Keratinocyte (primary cell): ENCODE results near the gene MEG3. TPM values are rescaled to one million over a fixed set of nuclear protein-coding genes. Genes with fewer than 3 reads are reported as not detected.

Source experiments
- DNase-seq: peaks from one replicate; pipeline ENCODE4 v3.0.0-alpha.2; 2011; ENCODE audit warnings: low read depth, missing footprints, low spot score
- FAIRE-seq: peaks from 2 replicates; lab custom pipeline; 2011; peaks lifted over from hg19 to GRCh38; lab: Jason Lieb, UNC
- H2AFZ ChIP-seq: 2 replicates; pipeline ENCODE4 v1.6.0; 2012; ENCODE audit warnings: low read length, control low read depth, inconsistent platforms; ENCODE audit not compliant: control insufficient read depth
- H3K27ac ChIP-seq: 2 replicates; pipeline ENCODE4 v1.5.1; 2011; ENCODE audit warnings: low read length; ENCODE audit not compliant: control insufficient read depth, insufficient read depth
- H3K27me3 ChIP-seq: 3 replicates; pipeline ENCODE4 v1.6.0; 2011; ENCODE audit warnings: low read length; ENCODE audit not compliant: control insufficient read depth, insufficient read depth; ENCODE audit errors: extremely low read depth
- H3K36me3 ChIP-seq, 2 experiments: 2 replicates in 1 of 2; 3 replicates in 1 of 2; pipeline ENCODE4 v1.5.1; 2011; ENCODE audit warnings: low read length in 2 of 2, mild to moderate bottlenecking in 1 of 2; ENCODE audit not compliant: control insufficient read depth in 2 of 2, insufficient read depth in 2 of 2; ENCODE audit errors: extremely low read depth in 1 of 2
- H3K4me1 ChIP-seq: 3 replicates; pipeline ENCODE4 v1.5.1; 2011; ENCODE audit warnings: low read length; ENCODE audit not compliant: control insufficient read depth, insufficient read depth; ENCODE audit errors: extremely low read depth
- H3K4me2 ChIP-seq: 3 replicates; pipeline ENCODE4 v1.6.0; 2011; ENCODE audit warnings: low read depth, low read length; ENCODE audit not compliant: control insufficient read depth, insufficient read depth; ENCODE audit errors: extremely low read depth
- H3K4me3 ChIP-seq, 3 experiments: fragments of 200-600 bp in 1 of 3; sonication (generic) in 1 of 3; 2 replicates in 2 of 3; 3 replicates in 1 of 3; pipeline ENCODE4 v1.5.1; 2011 to 2016; ENCODE audit warnings: low read length in 3 of 3, mild to moderate bottlenecking in 3 of 3, control low read depth in 2 of 3, inconsistent platforms in 1 of 3, low read depth in 1 of 3, mixed read lengths in 1 of 3, mixed run types in 1 of 3, moderate library complexity in 1 of 3; ENCODE audit not compliant: control insufficient read depth in 2 of 3, insufficient read depth in 2 of 3; ENCODE audit errors: extremely low read depth in 1 of 3
- H3K79me2 ChIP-seq: 2 replicates; pipeline ENCODE4 v1.6.0; 2012; ENCODE audit warnings: low read length; ENCODE audit not compliant: control insufficient read depth, insufficient read depth
- H3K9ac ChIP-seq: 3 replicates; pipeline ENCODE4 v1.6.0; 2011; ENCODE audit warnings: low read length; ENCODE audit not compliant: control insufficient read depth, insufficient read depth; ENCODE audit errors: extremely low read depth
- H3K9me1 ChIP-seq: 3 replicates; pipeline ENCODE4 v1.6.0; 2011; ENCODE audit warnings: low read length; ENCODE audit not compliant: control insufficient read depth, insufficient read depth; ENCODE audit errors: extremely low read depth
- H3K9me3 ChIP-seq: 2 replicates; pipeline ENCODE4 v1.5.1; 2012; ENCODE audit warnings: low read depth, low read length; ENCODE audit not compliant: control insufficient read depth
- H4K20me1 ChIP-seq: 3 replicates; pipeline ENCODE4 v1.6.0; 2011; ENCODE audit warnings: low read length; ENCODE audit not compliant: control insufficient read depth, insufficient read depth; ENCODE audit errors: extremely low read depth
- CTCF ChIP-seq, 3 experiments: IDR thresholded peaks in 1 of 3; conservative IDR thresholded peaks in 1 of 3; optimal IDR thresholded peaks in 1 of 3; 2 replicates in 2 of 3; 3 replicates in 1 of 3; pipeline versions ENCODE3 to v1.5.1; 2011; ENCODE audit warnings: low read length in 3 of 3, mild to moderate bottlenecking in 3 of 3, moderate library complexity in 2 of 3, control low read depth in 1 of 3, inconsistent platforms in 1 of 3; ENCODE audit not compliant: insufficient read depth in 2 of 3; ENCODE audit errors: extremely low read depth in 1 of 3
- EZH2 ChIP-seq: IDR thresholded peaks from one replicate; pipeline ENCODE4 v1.6.1; 2012; ENCODE audit warnings: inconsistent platforms, mild to moderate bottlenecking, low read length, moderate library complexity
- dilution Hi-C: fragments of 300-500 bp; cut with MboI; formaldehyde crosslinking; loops from one replicate; pipeline ENCODE4 v1.7.0; 2020; ENCODE audit warnings: low sequenced_read_pairs; ENCODE audit not compliant: extremely low pct_ligation_motif_present
- polyA plus RNA-seq, 5 experiments: library from polyadenylated mRNA; depleted of rRNA in 3 of 5; stranded (reverse) in 3 of 5; stranded (forward) in 1 of 5; unstranded in 1 of 5; fragments of >200 nt; gene quantifications; 1 replicate in 1 of 5; 2 replicates in 3 of 5; 3 replicates in 1 of 5; pipeline versions ENCODE4 v1.2.1 to v1.2.3, GENCODE V29; 2011 to 2012; ENCODE audit warnings: missing spikeins in 2 of 5, low read depth in 1 of 5, low replicate concordance in 1 of 5

Gene MEG3
- polyA plus RNA-seq, 1 donor (not counting 4 experiments of a cell fraction or from before 2014, with no cell fraction given), result 5.6 TPM

GRCh38 chr14:100857923-100858837 lies 32.3 kb downstream of the MEG3 start:
- dilution Hi-C loops, result no loop called here

GRCh38 chr14:100858838-100859220 lies 32.9 kb downstream of the MEG3 start:
- Histone ChIP-seq H3K4me2 (no peak overlapping the region), H4K20me1 (no peaks in the 10 kb centered on the region), H3K4me1 (no peaks in the 10 kb centered on the region), H3K27me3 (no peaks in the 10 kb centered on the region), H2AFZ (no peak overlapping the region), H3K4me3 (no peak overlapping the region), H3K79me2 (no peaks in the 10 kb centered on the region), H3K36me3 (no peaks in the 10 kb centered on the region), H3K27ac (no peak overlapping the region), H3K9me3 (no peaks in the 10 kb centered on the region), H3K9me1 (no peaks in the 10 kb centered on the region), H3K9ac (no peak overlapping the region)
- FAIRE-seq (no peak), DNase-seq (no peak)
- TF ChIP-seq CTCF (optimal IDR thresholded peaks at IDR 0.05 in 1 of 3, IDR thresholded peaks at IDR 0.05 in 1 of 3, conservative IDR thresholded peaks at IDR 0.05 in 1 of 3; ENCODE audit: extremely low read depth in 1 of 3, insufficient read depth in 2 of 3, low read length in 3 of 3) (no peak), EZH2 (no peak)
- dilution Hi-C loops, result no loop called here

More at GRCh38 chr14:100857923-100858837, 32.3 kb downstream of the MEG3 start:
- Histone ChIP-seq H3K9me3 (no peaks in the 10 kb centered on the region), H3K27ac (no peak overlapping the region), H3K9me1 (no peaks in the 10 kb centered on the region), H3K4me3 (no peak overlapping the region), H3K4me1 (no peaks in the 10 kb centered on the region), H3K36me3 (no peaks in the 10 kb centered on the region), H3K27me3 (no peaks in the 10 kb centered on the region), H2AFZ (no peak overlapping the region), H3K4me2 (no peak overlapping the region), H3K9ac (no peak overlapping the region), H4K20me1 (no peaks in the 10 kb centered on the region), H3K79me2 (no peaks in the 10 kb centered on the region)
- TF ChIP-seq EZH2 (no peak), CTCF (optimal IDR thresholded peaks at IDR 0.05 in 1 of 3, IDR thresholded peaks at IDR 0.05 in 1 of 3, conservative IDR thresholded peaks at IDR 0.05 in 1 of 3; ENCODE audit: extremely low read depth in 1 of 3, insufficient read depth in 2 of 3, low read length in 3 of 3) (no peak)
- FAIRE-seq, result no peak
- DNase-seq, result no peak
